ENCODE measurements around the gene DCXR.
"Not testable (repeated sequence)": the region's sequence is repeated elsewhere in the genome, so short reads cannot be mapped to it uniquely, and the experiment has no call there.

DCXR gene

GRCh38 chr17:82054351-82055022 is 17.0 kb upstream of the DCXR start:
- DNase-seq: peak; percentile 57

GRCh38 chr17:82053556-82054263 is 16.2 kb upstream of the DCXR start:
- DNase-seq: peak; percentile 56

GRCh38 chr17:82053130-82053529 is 15.6 kb upstream of the DCXR start:
- peak; percentile 52 for DNase-seq

GRCh38 chr17:82052638-82053059 is 15.2 kb upstream of the DCXR start:
- DNase-seq: peak; percentile 56

- peak; percentile 94 for DNase-seq
These were observed 14.5 kb upstream of the DCXR start, which contains the start of the genes GPS1 and RFNG for GRCh38 chr17:82051776-82052637. Gene GPS1 (plus strand): TSS chr17:82051898. CDS start chr17:82051932, 34 bp downstream. Gene RFNG (minus strand): TSS chr17:82051811. CDS start chr17:82051766, 45 bp downstream.

GRCh38 chr17:82050761-82051641 is 13.5 kb upstream of the DCXR start:
- DNase-seq: no peak

GRCh38 chr17:82050152-82050760 is 12.8 kb upstream of the DCXR start:
- no peak for DNase-seq

GRCh38 chr17:82049521-82049971 is 12.0 kb upstream of the DCXR start:
- DNase-seq: no peak

GRCh38 chr17:82049106-82049505 is 11.6 kb upstream of the DCXR start:
- no peak for DNase-seq

- DNase-seq: no peak
These were observed 11.1 kb upstream of the DCXR start for GRCh38 chr17:82048571-82048971.

- DNase-seq: no peak
These were observed 10.5 kb upstream of the DCXR start for GRCh38 chr17:82047914-82048570.

GRCh38 chr17:82047379-82047778 is 9.9 kb upstream of the DCXR start:
- DNase-seq: no peak

- no peak for DNase-seq
These were observed 9.4 kb upstream of the DCXR start for GRCh38 chr17:82046903-82047302.

- no peak for DNase-seq
These were observed 8.5 kb upstream of the DCXR start for GRCh38 chr17:82045936-82046484.

- no peak for DNase-seq
These were observed 6.0 kb upstream of the DCXR start for GRCh38 chr17:82043507-82043906.

- DNase-seq: no peak
These were observed 5.2 kb upstream of the DCXR start for GRCh38 chr17:82042649-82043048.

GRCh38 chr17:82041144-82041814 is 3.8 kb upstream of the DCXR start:
- no peak for DNase-seq

- no peak for DNase-seq
These were observed 2.3 kb upstream of the DCXR start for GRCh38 chr17:82039695-82040299.

- not testable (repeated sequence) for DNase-seq
These were observed 1.4 kb upstream of the DCXR start for GRCh38 chr17:82038796-82039409.

GRCh38 chr17:82037889-82038195 is 345 bp upstream of the DCXR start:
- DNase-seq: no peak

Data from activated CD8-positive, alpha-beta memory T cell treated with anti-CD3 and anti-CD28 coated beads for 24 hours (primary cell).